PFSK-1 (cell line): ENCODE results near the gene MEI4.

Experiments used
- FOXP2 ChIP-seq: optimal IDR thresholded peaks from 2 replicates; pipeline ENCODE3; 2011; ENCODE audit warnings: borderline replicate concordance, control low read depth, inconsistent platforms; ENCODE audit not compliant: insufficient read depth; ENCODE audit errors: extremely low read length, extremely low read depth
- POLR2AphosphoS5 ChIP-seq: IDR thresholded peaks from 2 replicates; pipeline ENCODE4 v1.6.1; 2012; ENCODE audit warnings: low read depth, mild to moderate bottlenecking, control low read depth, low read length, moderate library complexity
- REST ChIP-seq, 2 experiments: IDR thresholded peaks; 2 replicates each; pipeline versions ENCODE4 v1.6.1 to v1.8.0; 2011 to 2012; ENCODE audit warnings: low read depth in 2 of 2, low read length in 2 of 2, control low read depth in 1 of 2, inconsistent platforms in 1 of 2, mild to moderate bottlenecking in 1 of 2, moderate library complexity in 1 of 2; ENCODE audit not compliant: insufficient read depth in 1 of 2
- SIN3A ChIP-seq: IDR thresholded peaks from 2 replicates; pipeline ENCODE4 v1.6.1; 2012; ENCODE audit warnings: mild to moderate bottlenecking, low read length, moderate library complexity, borderline replicate concordance; ENCODE audit not compliant: insufficient read depth
- TAF1 ChIP-seq: IDR thresholded peaks from 2 replicates; pipeline ENCODE4 v1.6.1; 2012; ENCODE audit warnings: low read length, control low read depth, borderline replicate concordance; ENCODE audit not compliant: insufficient read depth

Gene MEI4

GRCh38 chr6:77812304-77812703, 159.5 kb downstream of the MEI4 start:
- TF ChIP-seq TAF1 = no peak
- TF ChIP-seq FOXP2 = no peak
- no peak for TF ChIP-seq SIN3A
- no peak for TF ChIP-seq POLR2AphosphoS5
- TF ChIP-seq REST (IDR thresholded peaks at IDR 0.05; ENCODE audit: insufficient read depth in 1 of 2, low read depth in 2 of 2, low read length in 2 of 2) = no peak

- TF ChIP-seq FOXP2 (no peak), POLR2AphosphoS5 (no peak), REST (IDR thresholded peaks at IDR 0.05; ENCODE audit: insufficient read depth in 1 of 2, low read depth in 2 of 2, low read length in 2 of 2) (no peak), TAF1 (no peak), SIN3A (no peak)
These were observed 160.3 kb downstream of the MEI4 start for GRCh38 chr6:77813090-77813489.

GRCh38 chr6:77814119-77814518, 161.3 kb downstream of the MEI4 start:
- TF ChIP-seq SIN3A (no peak), FOXP2 (no peak), REST (IDR thresholded peaks at IDR 0.05; ENCODE audit: insufficient read depth in 1 of 2, low read depth in 2 of 2, low read length in 2 of 2) (no peak), POLR2AphosphoS5 (no peak), TAF1 (no peak)

- TF ChIP-seq POLR2AphosphoS5 = no peak
- TF ChIP-seq REST (IDR thresholded peaks at IDR 0.05; ENCODE audit: insufficient read depth in 1 of 2, low read depth in 2 of 2, low read length in 2 of 2) = no peak
- no peak for TF ChIP-seq SIN3A
- TF ChIP-seq FOXP2 = no peak
- no peak for TF ChIP-seq TAF1
These were observed 162.7 kb downstream of the MEI4 start for GRCh38 chr6:77815531-77815930.

GRCh38 chr6:77816766-77817270, 164.0 kb downstream of the MEI4 start:
- TF ChIP-seq TAF1 = no peak
- no peak for TF ChIP-seq REST (IDR thresholded peaks at IDR 0.05; ENCODE audit: insufficient read depth in 1 of 2, low read depth in 2 of 2, low read length in 2 of 2)
- no peak for TF ChIP-seq FOXP2
- TF ChIP-seq SIN3A = no peak
- no peak for TF ChIP-seq POLR2AphosphoS5
